IPS-18a (cell line): ENCODE data around the gene SLC30A5.
"Not testable (repeated sequence)": the region's sequence is repeated elsewhere in the genome, so short reads cannot be mapped to it uniquely, and the experiment has no call there.

Source experiments
- H3K27ac ChIP-seq: one replicate; pipeline ENCODE4 v1.5.1; 2013; ENCODE audit warnings: low read length
- H3K27me3 ChIP-seq: one replicate; pipeline ENCODE4 v1.6.1; 2013; ENCODE audit warnings: mild to moderate bottlenecking, low read length; ENCODE audit not compliant: control insufficient read depth, insufficient read depth
- H3K36me3 ChIP-seq: one replicate; pipeline ENCODE4 v1.6.1; 2013; ENCODE audit warnings: low read depth, low read length; ENCODE audit not compliant: control insufficient read depth
- H3K4me1 ChIP-seq: one replicate; pipeline ENCODE4 v1.6.1; 2013; ENCODE audit warnings: low read depth, low read length; ENCODE audit not compliant: control insufficient read depth
- H3K4me3 ChIP-seq: one replicate; pipeline ENCODE4 v1.5.1; 2013; ENCODE audit warnings: low read length
- H3K9ac ChIP-seq: one replicate; pipeline ENCODE4 v1.6.1; 2013; ENCODE audit warnings: mild to moderate bottlenecking, low read length, moderate library complexity
- H3K9me3 ChIP-seq: one replicate; pipeline ENCODE4 v1.6.1; 2013; ENCODE audit warnings: low read depth, low read length; ENCODE audit not compliant: control insufficient read depth

Gene SLC30A5

GRCh38 chr5:69108367-69108766, 14.6 kb downstream of the SLC30A5 start:
- Histone ChIP-seq H3K27me3 (peaks cover 15% of the 10 kb centered on the region), H3K36me3 (peaks cover 31% of the 10 kb centered on the region)
- not testable (repeated sequence) for H3K27ac ChIP-seq, H3K4me1 ChIP-seq, H3K4me3 ChIP-seq, H3K9me3 ChIP-seq, H3K9ac ChIP-seq

- Histone ChIP-seq H3K27ac (no peak overlapping the region), H3K9me3 (no peaks in the 10 kb centered on the region), H3K9ac (no peak overlapping the region), H3K4me3 (no peak overlapping the region), H3K4me1 (no peaks in the 10 kb centered on the region), H3K27me3 (peaks cover 10% of the 10 kb centered on the region), H3K36me3 (peaks cover 27% of the 10 kb centered on the region)
Observed at GRCh38 chr5:69113851-69114250, 20.0 kb downstream of the SLC30A5 start.

GRCh38 chr5:69115526-69115925, 21.7 kb downstream of the SLC30A5 start:
- peaks cover 25% of the 10 kb centered on the region for H3K36me3 ChIP-seq
- H3K27ac ChIP-seq: no peak overlapping the region
- peaks cover 3% of the 10 kb centered on the region for H3K27me3 ChIP-seq
- no peaks in the 10 kb centered on the region for H3K4me1 ChIP-seq
- H3K4me3 ChIP-seq: no peak overlapping the region
- H3K9me3 ChIP-seq: no peaks in the 10 kb centered on the region
- no peak overlapping the region for H3K9ac ChIP-seq

- Histone ChIP-seq H3K4me1 (no peaks in the 10 kb centered on the region), H3K36me3 (peaks cover 12% of the 10 kb centered on the region), H3K27me3 (no peaks in the 10 kb centered on the region), H3K9ac (no peak overlapping the region), H3K27ac (no peak overlapping the region), H3K4me3 (no peak overlapping the region), H3K9me3 (no peaks in the 10 kb centered on the region)
Observed at GRCh38 chr5:69129413-69129812, 35.6 kb downstream of the SLC30A5 start.

- no peak overlapping the region for H3K27ac ChIP-seq
- no peaks in the 10 kb centered on the region for H3K27me3 ChIP-seq
- no peak overlapping the region for H3K4me3 ChIP-seq
- H3K36me3 ChIP-seq: peaks cover 12% of the 10 kb centered on the region
- H3K9ac ChIP-seq: no peak overlapping the region
- H3K4me1 ChIP-seq: no peaks in the 10 kb centered on the region
- H3K9me3 ChIP-seq: no peaks in the 10 kb centered on the region
Observed at GRCh38 chr5:69130241-69130640, 36.4 kb downstream of the SLC30A5 start.

- Histone ChIP-seq H3K27ac (no peak overlapping the region), H3K9me3 (no peaks in the 10 kb centered on the region), H3K27me3 (no peaks in the 10 kb centered on the region), H3K4me3 (no peak overlapping the region), H3K36me3 (peaks cover 12% of the 10 kb centered on the region), H3K4me1 (peaks cover 4% of the 10 kb centered on the region), H3K9ac (no peak overlapping the region)
Observed at GRCh38 chr5:69131304-69131703, 37.5 kb downstream of the SLC30A5 start.

- no peaks in the 10 kb centered on the region for H3K36me3 ChIP-seq
- H3K4me1 ChIP-seq: peaks cover 4% of the 10 kb centered on the region
- H3K27ac ChIP-seq: no peak overlapping the region
- H3K9me3 ChIP-seq: no peaks in the 10 kb centered on the region
- H3K9ac ChIP-seq: no peak overlapping the region
- H3K4me3 ChIP-seq: no peak overlapping the region
- no peaks in the 10 kb centered on the region for H3K27me3 ChIP-seq
Observed at GRCh38 chr5:69134126-69134525, 40.3 kb downstream of the SLC30A5 start.

GRCh38 chr5:69136293-69136692, 42.5 kb downstream of the SLC30A5 start:
- no peaks in the 10 kb centered on the region for H3K36me3 ChIP-seq
- H3K4me3 ChIP-seq: no peak overlapping the region
- no peaks in the 10 kb centered on the region for H3K27me3 ChIP-seq
- no peak overlapping the region for H3K27ac ChIP-seq
- H3K9ac ChIP-seq: no peak overlapping the region
- no peaks in the 10 kb centered on the region for H3K9me3 ChIP-seq
- H3K4me1 ChIP-seq: peaks cover 4% of the 10 kb centered on the region

GRCh38 chr5:69137208-69137607, 43.4 kb downstream of the SLC30A5 start:
- H3K9ac ChIP-seq, H3K4me3 ChIP-seq, H3K27ac ChIP-seq, H3K4me1 ChIP-seq, H3K27me3 ChIP-seq, H3K9me3 ChIP-seq, H3K36me3 ChIP-seq: not testable (repeated sequence)

GRCh38 chr5:69137807-69138206, 44.0 kb downstream of the SLC30A5 start:
- Histone ChIP-seq H3K9me3 (no peaks in the 10 kb centered on the region), H3K27ac (no peak overlapping the region), H3K27me3 (no peaks in the 10 kb centered on the region), H3K9ac (no peak overlapping the region), H3K4me3 (no peak overlapping the region), H3K36me3 (no peaks in the 10 kb centered on the region), H3K4me1 (peaks cover 4% of the 10 kb centered on the region)

- no peaks in the 10 kb centered on the region for H3K36me3 ChIP-seq
- no peak overlapping the region for H3K4me3 ChIP-seq
- no peak overlapping the region for H3K27ac ChIP-seq
- no peak overlapping the region for H3K9ac ChIP-seq
- H3K27me3 ChIP-seq: no peaks in the 10 kb centered on the region
- H3K9me3 ChIP-seq: no peaks in the 10 kb centered on the region
- H3K4me1 ChIP-seq: peaks cover 4% of the 10 kb centered on the region
Observed at GRCh38 chr5:69138766-69139165, 45.0 kb downstream of the SLC30A5 start.

- H3K27ac ChIP-seq, H3K4me3 ChIP-seq, H3K4me1 ChIP-seq, H3K27me3 ChIP-seq, H3K36me3 ChIP-seq, H3K9me3 ChIP-seq, H3K9ac ChIP-seq: not testable (repeated sequence)
Observed at GRCh38 chr5:69140239-69140638, 46.4 kb downstream of the SLC30A5 start.
